GM06990 (cell line): ENCODE measurements around the gene RBM8A.

ENCODE experiments used
- DNase-seq: peaks from one replicate; pipeline ENCODE4 v3.0.0-alpha.2; 2011; ENCODE audit not compliant: insufficient read length; ENCODE audit errors: extremely low read depth
- H3K27me3 ChIP-seq: replicated peaks from 2 replicates; pipeline ENCODE4 v1.6.0; 2011; ENCODE audit warnings: low read length; ENCODE audit not compliant: control insufficient read depth, insufficient read depth
- H3K36me3 ChIP-seq: 2 replicates; pipeline ENCODE4 v1.5.1; 2011; ENCODE audit warnings: low read length; ENCODE audit not compliant: control insufficient read depth, insufficient read depth
- H3K4me3 ChIP-seq: replicated peaks from 2 replicates; pipeline ENCODE4 v1.5.1; 2011; ENCODE audit warnings: low read depth, mild to moderate bottlenecking, control low read depth, low read length
- TF ChIP-seq, protein P1 (sequence below): IDR thresholded peaks from 2 replicates; pipeline ENCODE4 v1.5.1; 2011; ENCODE audit warnings: low read length, control low read depth, mild to moderate bottlenecking, inconsistent platforms; ENCODE audit not compliant: insufficient read depth, poor library complexity, severe bottlenecking

The RBM8A gene

DNA sequence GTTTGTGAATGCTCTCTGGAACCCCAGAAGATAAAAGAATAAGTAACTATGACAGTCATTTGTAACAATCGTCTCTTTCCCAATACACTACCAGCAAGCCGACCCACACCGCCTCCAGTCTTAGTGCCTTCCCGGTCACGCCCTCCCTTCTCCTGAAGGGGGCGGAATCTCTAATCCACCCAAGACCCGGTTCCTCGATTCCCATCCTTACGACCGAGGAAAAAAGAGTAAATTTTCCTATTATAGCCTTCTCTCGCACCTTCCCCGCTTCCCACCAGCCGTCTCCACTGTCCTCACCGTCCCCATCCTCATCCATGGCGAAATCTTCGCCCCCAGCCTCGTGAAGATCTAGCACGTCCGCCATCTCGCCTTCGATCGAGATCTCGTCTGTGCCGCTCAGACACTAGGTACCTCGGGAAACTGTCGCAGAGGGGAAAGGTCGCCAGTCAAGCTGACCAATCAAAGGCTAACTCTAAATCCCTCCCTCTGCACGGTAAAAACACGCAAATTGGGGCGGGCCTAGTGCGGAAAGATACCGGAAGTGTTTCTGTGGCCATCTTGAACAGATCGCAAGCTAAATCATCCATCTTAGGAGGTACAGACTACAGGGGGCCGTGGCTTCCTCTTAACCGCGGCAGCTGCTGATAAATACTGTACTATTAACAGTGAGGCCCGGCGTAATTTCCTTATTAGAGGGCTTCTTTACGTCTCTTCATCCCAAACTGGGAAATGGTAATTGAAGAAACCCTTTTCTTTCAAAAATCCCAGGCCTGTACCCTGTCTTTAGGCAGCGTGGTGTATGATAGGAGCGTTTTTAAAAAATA is at the start of gene RBM8A:
Gene RBM8A, minus strand, starts transcription at position 422 of the 824 bp plus-strand sequence. Its CDS starts 58 bp downstream, at position 364.
- H3K27me3 ChIP-seq: no peaks in the 10 kb centered on the region
- DNase-seq: peak; percentile 85
- TF ChIP-seq, protein P1, sequence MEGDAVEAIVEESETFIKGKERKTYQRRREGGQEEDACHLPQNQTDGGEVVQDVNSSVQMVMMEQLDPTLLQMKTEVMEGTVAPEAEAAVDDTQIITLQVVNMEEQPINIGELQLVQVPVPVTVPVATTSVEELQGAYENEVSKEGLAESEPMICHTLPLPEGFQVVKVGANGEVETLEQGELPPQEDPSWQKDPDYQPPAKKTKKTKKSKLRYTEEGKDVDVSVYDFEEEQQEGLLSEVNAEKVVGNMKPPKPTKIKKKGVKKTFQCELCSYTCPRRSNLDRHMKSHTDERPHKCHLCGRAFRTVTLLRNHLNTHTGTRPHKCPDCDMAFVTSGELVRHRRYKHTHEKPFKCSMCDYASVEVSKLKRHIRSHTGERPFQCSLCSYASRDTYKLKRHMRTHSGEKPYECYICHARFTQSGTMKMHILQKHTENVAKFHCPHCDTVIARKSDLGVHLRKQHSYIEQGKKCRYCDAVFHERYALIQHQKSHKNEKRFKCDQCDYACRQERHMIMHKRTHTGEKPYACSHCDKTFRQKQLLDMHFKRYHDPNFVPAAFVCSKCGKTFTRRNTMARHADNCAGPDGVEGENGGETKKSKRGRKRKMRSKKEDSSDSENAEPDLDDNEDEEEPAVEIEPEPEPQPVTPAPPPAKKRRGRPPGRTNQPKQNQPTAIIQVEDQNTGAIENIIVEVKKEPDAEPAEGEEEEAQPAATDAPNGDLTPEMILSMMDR: peak; percentile 64
- peaks cover 1% of the 10 kb centered on the region for H3K36me3 ChIP-seq
- peak within 1 kb of the TSS; percentile 94 for H3K4me3 ChIP-seq

DNA sequence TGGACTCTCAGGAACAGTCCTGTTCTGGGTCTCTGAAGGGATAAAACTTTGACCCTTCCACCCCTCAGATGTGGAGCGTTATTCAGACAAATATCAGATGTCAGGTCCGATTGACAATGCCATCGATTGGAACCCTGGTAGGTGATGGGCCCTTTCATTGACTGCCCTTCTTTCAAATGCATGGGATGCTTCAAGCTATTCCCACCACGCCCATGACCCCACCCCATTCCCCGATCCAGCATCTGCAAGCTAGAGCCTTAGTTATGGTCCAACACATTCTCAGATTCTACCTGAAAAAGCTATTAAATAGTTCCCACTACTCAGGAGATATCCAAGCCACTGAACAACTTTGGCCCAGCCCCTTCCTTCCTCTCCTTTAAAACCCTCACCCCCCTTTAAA is 49.7 kb upstream of the RBM8A start:
- no peak overlapping the region for H3K4me3 ChIP-seq
- H3K27me3 ChIP-seq: no peaks in the 10 kb centered on the region
- TF ChIP-seq, protein P1: no peak
- no peak for DNase-seq
- no peaks in the 10 kb centered on the region for H3K36me3 ChIP-seq

DNA sequence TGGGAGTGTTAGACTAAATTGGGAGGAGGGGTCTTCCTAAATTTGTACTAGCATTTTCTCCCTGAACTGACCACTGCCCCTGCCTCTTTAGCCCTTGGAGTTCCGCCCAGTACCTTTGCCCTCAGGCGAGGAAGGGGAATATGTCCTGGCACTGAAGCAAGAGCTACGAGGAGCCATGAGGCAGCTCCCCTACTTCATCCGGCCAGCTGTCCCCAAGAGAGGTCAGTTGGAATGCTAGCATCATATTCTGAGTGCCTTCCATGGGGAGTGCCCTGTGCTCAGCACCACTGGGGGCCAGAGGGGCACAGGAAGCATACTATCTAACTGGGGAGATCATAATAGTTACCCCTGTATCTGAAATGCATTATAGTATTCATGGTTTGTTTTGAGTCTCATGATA is 47.9 kb upstream of the RBM8A start:
- Histone ChIP-seq H3K4me3 (no peak overlapping the region), H3K36me3 (no peaks in the 10 kb centered on the region), H3K27me3 (no peaks in the 10 kb centered on the region)
- TF ChIP-seq, protein P1: no peak
- no peak for DNase-seq

DNA sequence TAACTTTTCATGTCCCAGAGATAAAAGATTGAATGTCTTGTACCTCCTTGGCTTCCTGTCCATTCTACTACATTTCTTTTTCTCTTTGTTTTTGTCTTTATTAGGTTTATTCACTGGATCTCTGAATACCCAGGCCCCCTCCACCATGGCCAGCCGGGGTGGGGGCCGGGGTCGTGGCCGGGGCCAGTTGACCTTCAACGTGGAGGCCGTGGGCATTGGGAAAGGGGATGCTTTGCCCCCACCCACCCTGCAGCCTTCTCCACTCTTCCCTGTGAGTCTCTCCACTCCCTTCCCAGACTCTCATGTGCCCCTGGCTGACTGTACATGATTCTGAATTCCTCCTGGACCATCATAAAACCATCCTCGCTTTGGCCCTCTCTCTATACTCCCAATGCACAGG is 47.4 kb upstream of the RBM8A start:
- Histone ChIP-seq H3K4me3 (no peak overlapping the region), H3K27me3 (no peaks in the 10 kb centered on the region), H3K36me3 (no peaks in the 10 kb centered on the region)
- DNase-seq: no peak
- TF ChIP-seq, protein P1: no peak

DNA sequence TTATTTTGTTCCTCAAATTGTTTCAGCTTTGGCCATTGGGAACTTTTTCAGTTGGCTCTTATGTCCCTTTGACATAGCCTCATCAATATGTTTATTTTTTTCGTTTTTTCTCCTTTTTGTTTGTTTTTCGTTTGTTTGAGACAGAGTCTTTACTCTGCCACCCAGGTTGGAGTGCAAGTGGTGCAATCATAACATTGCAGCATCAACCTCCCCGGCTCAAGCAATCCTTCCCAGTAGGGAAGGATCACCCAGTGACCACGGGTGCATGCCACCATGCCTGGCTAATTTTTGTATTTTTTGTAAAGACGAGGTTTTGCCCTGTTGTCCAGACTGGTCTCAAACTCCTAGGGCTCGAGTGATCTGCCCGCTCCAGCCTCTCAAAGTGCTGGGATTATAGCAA is 45.3 kb upstream of the RBM8A start:
- no peaks in the 10 kb centered on the region for H3K36me3 ChIP-seq
- no peak for DNase-seq
- H3K27me3 ChIP-seq: no peaks in the 10 kb centered on the region
- H3K4me3 ChIP-seq: no peak overlapping the region
- TF ChIP-seq, protein P1: no peak
